ENCODE results near the gene CATSPERB.
"Not testable (repeated sequence)": the region's sequence is repeated elsewhere in the genome, so short reads cannot be mapped to it uniquely, and the experiment has no call there.

The CATSPERB gene

DNA sequence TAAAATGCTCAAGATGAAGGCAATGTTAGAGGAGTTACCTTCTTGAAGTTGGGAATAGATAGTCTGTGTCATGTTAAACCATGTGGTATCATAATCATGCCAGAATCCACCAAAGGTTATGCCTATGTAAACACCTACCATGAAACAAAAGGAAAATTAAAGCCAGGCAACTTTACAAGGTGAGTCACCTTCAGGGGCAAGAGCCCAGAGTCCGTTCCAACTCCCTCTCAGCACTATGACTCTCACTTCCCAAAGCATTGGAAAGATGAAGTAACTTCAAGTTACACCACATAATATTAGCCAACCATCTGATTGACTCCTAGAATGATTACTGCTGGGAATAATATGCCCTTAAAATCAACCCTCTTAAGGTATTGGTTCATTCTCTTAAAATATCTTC, 38.5 kb downstream of the CATSPERB start:
- H3K36me3 ChIP-seq (ENCODE audit: control insufficient read depth, insufficient read depth, low read length): no peaks in the 10 kb centered on the region
- H3K4me1 ChIP-seq (ENCODE audit: control insufficient read depth, insufficient read depth, low read length): no peaks in the 10 kb centered on the region
- H3K9me3 ChIP-seq (ENCODE audit: control insufficient read depth, insufficient read depth, low read length): no peaks in the 10 kb centered on the region
- H3K9ac ChIP-seq (ENCODE audit: low read depth, low read length): no peak overlapping the region
- H3K4me3 ChIP-seq (ENCODE audit: low read depth, low read length): no peak overlapping the region
- no peaks in the 10 kb centered on the region for H3K27me3 ChIP-seq (ENCODE audit: control insufficient read depth, insufficient read depth, low read length)

DNA sequence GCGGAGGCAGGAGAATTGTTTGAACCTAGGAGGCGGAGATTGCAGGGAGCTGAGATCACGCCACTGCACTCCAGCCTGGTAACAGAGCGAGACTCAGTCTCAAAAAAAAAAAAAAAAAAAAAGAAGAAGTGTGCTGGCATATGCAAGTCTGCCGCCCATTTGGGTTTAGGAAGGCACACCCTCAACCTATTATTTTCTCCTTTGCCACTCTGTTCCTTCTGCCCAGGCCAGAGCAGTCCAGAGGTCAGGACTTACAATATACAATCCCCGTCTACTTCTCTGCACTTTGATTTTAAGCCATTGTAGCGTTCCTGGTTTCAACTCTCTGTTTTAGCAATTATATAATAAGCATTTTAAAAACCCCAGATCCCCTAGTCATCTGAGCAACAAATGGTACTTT, 39.8 kb downstream of the CATSPERB start:
- H3K4me1 ChIP-seq (ENCODE audit: control insufficient read depth, insufficient read depth, low read length): no peaks in the 10 kb centered on the region
- H3K9ac ChIP-seq (ENCODE audit: low read depth, low read length): no peak overlapping the region
- H3K4me3 ChIP-seq (ENCODE audit: low read depth, low read length): no peak overlapping the region
- H3K27me3 ChIP-seq (ENCODE audit: control insufficient read depth, insufficient read depth, low read length): no peaks in the 10 kb centered on the region
- H3K9me3 ChIP-seq (ENCODE audit: control insufficient read depth, insufficient read depth, low read length): no peaks in the 10 kb centered on the region
- H3K36me3 ChIP-seq (ENCODE audit: control insufficient read depth, insufficient read depth, low read length): no peaks in the 10 kb centered on the region

DNA sequence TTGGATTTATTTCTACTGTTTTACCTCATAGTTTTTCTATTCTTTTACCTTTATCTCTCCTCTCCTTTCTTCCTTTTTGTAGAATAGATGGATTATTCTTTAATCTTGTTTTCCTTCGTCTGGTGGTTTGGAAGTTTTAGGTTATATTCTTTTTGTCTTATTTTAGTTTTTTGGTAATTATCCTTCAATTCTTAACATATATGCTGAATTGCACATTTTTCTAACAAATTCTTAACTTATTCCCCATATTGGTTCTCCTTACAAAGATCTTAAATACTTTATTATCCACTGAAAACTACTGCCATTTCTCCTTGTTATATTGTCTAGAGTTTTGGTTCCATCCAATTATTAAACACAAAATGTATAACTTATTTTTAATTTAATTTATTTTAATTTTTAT, 42.3 kb downstream of the CATSPERB start:
- no peak overlapping the region for H3K4me3 ChIP-seq (ENCODE audit: low read depth, low read length)
- H3K27me3 ChIP-seq (ENCODE audit: control insufficient read depth, insufficient read depth, low read length): no peaks in the 10 kb centered on the region
- H3K4me1 ChIP-seq (ENCODE audit: control insufficient read depth, insufficient read depth, low read length): no peaks in the 10 kb centered on the region
- no peaks in the 10 kb centered on the region for H3K36me3 ChIP-seq (ENCODE audit: control insufficient read depth, insufficient read depth, low read length)
- no peak overlapping the region for H3K9ac ChIP-seq (ENCODE audit: low read depth, low read length)
- H3K9me3 ChIP-seq (ENCODE audit: control insufficient read depth, insufficient read depth, low read length): no peaks in the 10 kb centered on the region

DNA sequence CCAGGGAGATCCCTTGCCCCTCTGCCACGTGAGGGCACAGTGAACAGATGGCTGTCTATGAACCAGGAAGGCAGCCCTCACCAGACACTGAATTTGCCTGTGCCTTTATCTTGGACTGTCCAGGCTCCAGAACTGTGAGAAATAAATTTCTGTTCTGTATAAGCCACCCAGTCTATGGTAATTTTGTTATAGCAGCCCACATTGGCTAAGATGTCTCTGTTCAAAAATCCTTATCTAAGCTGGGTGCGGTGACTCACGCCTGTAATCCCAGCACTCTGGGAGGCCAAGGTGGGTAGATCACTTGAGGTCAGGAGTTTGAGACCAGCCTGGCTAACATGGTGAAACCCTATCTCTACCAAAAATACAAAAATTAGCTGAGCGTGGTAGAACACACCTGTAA, 44.5 kb downstream of the CATSPERB start:
- H3K9ac ChIP-seq (ENCODE audit: low read depth, low read length); H3K4me3 ChIP-seq (ENCODE audit: low read depth, low read length); H3K36me3 ChIP-seq (ENCODE audit: control insufficient read depth, insufficient read depth, low read length); H3K4me1 ChIP-seq (ENCODE audit: control insufficient read depth, insufficient read depth, low read length); H3K9me3 ChIP-seq (ENCODE audit: control insufficient read depth, insufficient read depth, low read length); H3K27me3 ChIP-seq (ENCODE audit: control insufficient read depth, insufficient read depth, low read length): not testable (repeated sequence)

DNA sequence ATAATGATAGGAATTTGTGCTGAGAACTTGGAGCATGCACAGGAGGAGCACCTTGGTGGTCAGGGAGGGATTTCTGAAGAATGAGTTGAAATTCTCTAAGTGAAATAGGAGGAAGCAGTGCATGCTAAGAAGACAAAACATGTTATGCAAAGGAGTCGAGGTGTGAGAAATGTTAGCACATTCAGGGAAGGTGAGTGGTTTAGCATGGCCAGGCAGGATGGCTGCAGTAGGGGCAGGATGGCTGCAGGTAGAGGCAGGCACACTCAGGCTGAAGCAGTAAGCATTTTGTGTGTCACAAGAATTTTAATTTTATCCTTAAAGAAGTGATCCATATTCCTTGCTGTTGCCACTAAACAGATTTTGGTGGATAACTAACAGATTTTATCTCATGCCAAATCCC, 46.3 kb downstream of the CATSPERB start:
- Histone ChIP-seq H3K4me1 (ENCODE audit: control insufficient read depth, insufficient read depth, low read length) (no peaks in the 10 kb centered on the region), H3K27me3 (ENCODE audit: control insufficient read depth, insufficient read depth, low read length) (no peaks in the 10 kb centered on the region), H3K4me3 (ENCODE audit: low read depth, low read length) (no peak overlapping the region), H3K9ac (ENCODE audit: low read depth, low read length) (no peak overlapping the region), H3K9me3 (ENCODE audit: control insufficient read depth, insufficient read depth, low read length) (no peaks in the 10 kb centered on the region), H3K36me3 (ENCODE audit: control insufficient read depth, insufficient read depth, low read length) (no peaks in the 10 kb centered on the region)

DNA sequence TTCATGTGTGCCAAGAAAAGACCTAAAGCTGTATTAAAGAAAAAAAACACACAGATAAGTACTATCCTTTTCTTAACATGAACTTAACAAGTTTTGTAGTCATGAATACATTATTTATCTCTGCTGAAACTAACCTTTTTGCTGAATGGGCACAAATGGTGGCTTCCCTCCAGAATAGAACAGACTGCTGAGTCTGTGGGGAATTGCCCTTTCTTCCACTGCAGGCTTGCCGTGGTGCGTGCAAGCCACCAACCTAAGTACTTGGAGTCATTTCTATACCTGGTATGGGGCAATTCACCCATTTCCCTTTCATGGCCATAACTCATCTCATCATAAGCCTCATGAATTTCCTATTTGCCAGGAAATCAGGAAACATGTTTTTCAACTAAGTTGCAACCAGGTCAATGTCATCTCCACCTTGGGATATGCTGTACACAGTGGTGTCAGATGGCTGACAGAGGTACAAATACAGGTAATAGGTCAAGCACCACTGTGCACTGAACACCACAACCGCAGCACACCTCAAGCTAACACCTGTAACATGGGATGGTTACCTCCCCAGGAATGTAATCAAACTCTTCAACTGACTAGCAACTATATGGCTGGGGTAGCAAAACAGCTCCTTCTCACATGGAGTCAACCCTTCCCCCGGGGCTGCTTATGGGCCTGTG, 49.9 kb downstream of the CATSPERB start:
- no peaks in the 10 kb centered on the region for H3K36me3 ChIP-seq (ENCODE audit: control insufficient read depth, insufficient read depth, low read length)
- H3K27me3 ChIP-seq (ENCODE audit: control insufficient read depth, insufficient read depth, low read length): no peaks in the 10 kb centered on the region
- H3K9me3 ChIP-seq (ENCODE audit: control insufficient read depth, insufficient read depth, low read length): peaks cover 7% of the 10 kb centered on the region
- no peak overlapping the region for H3K4me3 ChIP-seq (ENCODE audit: low read depth, low read length)
- no peak overlapping the region for H3K9ac ChIP-seq (ENCODE audit: low read depth, low read length)
- H3K4me1 ChIP-seq (ENCODE audit: control insufficient read depth, insufficient read depth, low read length): no peaks in the 10 kb centered on the region

DNA sequence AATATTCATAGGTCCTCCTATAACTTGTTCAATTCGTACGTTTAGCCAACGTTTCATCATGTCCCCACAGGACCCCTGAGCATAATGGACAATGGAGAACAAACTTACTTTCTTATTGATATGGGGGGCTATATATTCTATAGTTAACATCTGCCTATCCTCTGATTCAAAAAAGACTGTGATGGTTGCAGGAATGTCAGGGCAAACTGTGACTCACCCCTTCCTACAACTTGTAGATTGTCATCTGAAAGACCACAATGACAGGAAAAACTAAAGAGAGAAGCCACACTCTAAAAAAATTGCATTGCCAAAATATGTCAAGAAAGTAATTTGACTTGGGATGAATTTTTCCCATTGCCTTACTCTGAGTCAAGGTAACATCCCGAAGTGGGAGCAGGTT, 50.8 kb downstream of the CATSPERB start:
- Histone ChIP-seq H3K9ac (ENCODE audit: low read depth, low read length) (no peak overlapping the region), H3K4me1 (ENCODE audit: control insufficient read depth, insufficient read depth, low read length) (no peaks in the 10 kb centered on the region), H3K4me3 (ENCODE audit: low read depth, low read length) (no peak overlapping the region), H3K9me3 (ENCODE audit: control insufficient read depth, insufficient read depth, low read length) (peaks cover 7% of the 10 kb centered on the region), H3K36me3 (ENCODE audit: control insufficient read depth, insufficient read depth, low read length) (no peaks in the 10 kb centered on the region), H3K27me3 (ENCODE audit: control insufficient read depth, insufficient read depth, low read length) (no peaks in the 10 kb centered on the region)

DNA sequence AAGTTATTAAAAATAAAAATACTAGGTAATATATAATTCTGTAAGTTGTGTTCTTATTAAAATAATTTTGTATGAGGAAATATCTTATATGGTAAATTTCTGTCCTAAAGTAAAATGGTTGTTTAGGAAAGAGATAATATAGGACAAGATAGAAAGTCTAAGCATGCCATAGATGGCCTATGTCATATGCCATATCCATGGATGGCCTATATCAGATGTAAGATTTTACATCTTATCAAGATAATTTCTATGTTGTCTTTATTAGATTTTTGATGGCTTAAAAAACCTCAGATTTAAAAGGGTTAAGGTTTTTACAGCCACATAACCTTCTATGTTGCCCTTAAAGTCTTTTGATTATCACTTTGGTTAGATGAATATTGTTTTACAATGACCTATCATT, 52.6 kb downstream of the CATSPERB start:
- Histone ChIP-seq H3K4me3 (ENCODE audit: low read depth, low read length) (no peak overlapping the region), H3K9ac (ENCODE audit: low read depth, low read length) (no peak overlapping the region), H3K9me3 (ENCODE audit: control insufficient read depth, insufficient read depth, low read length) (peaks cover 7% of the 10 kb centered on the region), H3K36me3 (ENCODE audit: control insufficient read depth, insufficient read depth, low read length) (no peaks in the 10 kb centered on the region), H3K27me3 (ENCODE audit: control insufficient read depth, insufficient read depth, low read length) (no peaks in the 10 kb centered on the region), H3K4me1 (ENCODE audit: control insufficient read depth, insufficient read depth, low read length) (no peaks in the 10 kb centered on the region)

DNA sequence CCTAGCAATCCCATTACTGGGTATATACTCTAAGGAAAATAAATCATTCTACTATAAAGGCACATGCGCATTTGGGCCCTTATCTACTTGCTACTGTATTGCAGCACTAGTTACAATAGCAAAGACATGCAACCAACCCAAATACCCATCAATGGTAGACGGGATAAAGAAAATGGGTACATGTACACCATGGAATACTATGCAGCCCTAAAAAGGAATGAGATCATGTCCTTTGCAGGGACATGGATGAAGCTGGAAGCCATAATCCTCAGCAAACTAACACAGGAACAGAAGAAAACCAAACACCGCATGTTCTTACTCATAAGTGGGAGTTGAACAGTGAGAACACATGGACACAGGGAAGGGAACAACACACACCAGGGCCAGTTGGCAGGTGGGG, 54.2 kb downstream of the CATSPERB start:
- not testable (repeated sequence) for H3K9me3 ChIP-seq (ENCODE audit: control insufficient read depth, insufficient read depth, low read length); H3K36me3 ChIP-seq (ENCODE audit: control insufficient read depth, insufficient read depth, low read length); H3K9ac ChIP-seq (ENCODE audit: low read depth, low read length)

DNA sequence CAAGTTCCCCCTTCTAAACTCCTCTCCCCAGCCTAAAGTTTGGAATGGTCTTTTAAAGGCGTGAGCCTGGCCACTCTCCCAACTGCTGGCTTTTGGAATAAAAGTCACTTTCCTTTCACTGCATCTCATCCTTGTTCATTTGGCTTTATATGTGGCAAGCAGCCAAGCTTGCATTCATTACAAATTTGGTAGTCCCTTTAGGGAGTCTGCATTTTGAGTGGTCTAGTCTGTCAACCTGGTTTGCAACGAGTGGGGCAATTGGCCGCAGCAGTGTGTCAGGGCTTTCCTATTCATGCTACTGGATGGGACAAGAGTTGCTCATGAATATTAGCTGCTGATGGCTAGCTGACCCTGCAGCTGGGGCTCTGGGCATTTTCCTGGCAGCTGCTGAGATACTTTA, 57.0 kb downstream of the CATSPERB start:
- Histone ChIP-seq H3K27me3 (ENCODE audit: control insufficient read depth, insufficient read depth, low read length) (no peaks in the 10 kb centered on the region), H3K4me1 (ENCODE audit: control insufficient read depth, insufficient read depth, low read length) (no peaks in the 10 kb centered on the region), H3K9ac (ENCODE audit: low read depth, low read length) (no peak overlapping the region), H3K4me3 (ENCODE audit: low read depth, low read length) (no peak overlapping the region), H3K9me3 (ENCODE audit: control insufficient read depth, insufficient read depth, low read length) (peaks cover 7% of the 10 kb centered on the region), H3K36me3 (ENCODE audit: control insufficient read depth, insufficient read depth, low read length) (no peaks in the 10 kb centered on the region)

More for the DNA sequence above, 54.2 kb downstream of the CATSPERB start:
- not testable (repeated sequence) for H3K4me3 ChIP-seq (ENCODE audit: low read depth, low read length); H3K4me1 ChIP-seq (ENCODE audit: control insufficient read depth, insufficient read depth, low read length); H3K27me3 ChIP-seq (ENCODE audit: control insufficient read depth, insufficient read depth, low read length)

DNA sequence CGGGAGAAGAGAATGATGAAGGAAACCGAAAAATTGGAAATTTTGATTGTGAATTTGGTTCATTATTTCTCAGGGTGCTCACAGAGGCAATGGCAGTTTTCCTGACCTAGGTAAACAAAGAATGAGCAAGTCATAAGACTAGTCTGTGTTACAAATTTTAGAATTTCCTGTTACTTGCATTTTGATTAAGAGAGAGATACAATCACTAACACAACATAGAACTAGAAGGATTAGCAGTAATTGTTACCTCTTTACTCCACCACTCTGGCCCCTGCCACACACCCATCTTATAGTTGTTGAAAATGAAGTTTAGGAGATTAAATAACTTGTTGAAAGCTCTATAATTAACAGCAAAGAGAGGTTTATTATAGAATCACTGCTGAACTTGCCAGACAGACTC, 62.0 kb downstream of the CATSPERB start:
- Histone ChIP-seq H3K27me3 (ENCODE audit: control insufficient read depth, insufficient read depth, low read length) (no peaks in the 10 kb centered on the region), H3K4me3 (ENCODE audit: low read depth, low read length) (no peak overlapping the region), H3K4me1 (ENCODE audit: control insufficient read depth, insufficient read depth, low read length) (no peaks in the 10 kb centered on the region), H3K9me3 (ENCODE audit: control insufficient read depth, insufficient read depth, low read length) (no peaks in the 10 kb centered on the region), H3K36me3 (ENCODE audit: control insufficient read depth, insufficient read depth, low read length) (no peaks in the 10 kb centered on the region), H3K9ac (ENCODE audit: low read depth, low read length) (no peak overlapping the region)

DNA sequence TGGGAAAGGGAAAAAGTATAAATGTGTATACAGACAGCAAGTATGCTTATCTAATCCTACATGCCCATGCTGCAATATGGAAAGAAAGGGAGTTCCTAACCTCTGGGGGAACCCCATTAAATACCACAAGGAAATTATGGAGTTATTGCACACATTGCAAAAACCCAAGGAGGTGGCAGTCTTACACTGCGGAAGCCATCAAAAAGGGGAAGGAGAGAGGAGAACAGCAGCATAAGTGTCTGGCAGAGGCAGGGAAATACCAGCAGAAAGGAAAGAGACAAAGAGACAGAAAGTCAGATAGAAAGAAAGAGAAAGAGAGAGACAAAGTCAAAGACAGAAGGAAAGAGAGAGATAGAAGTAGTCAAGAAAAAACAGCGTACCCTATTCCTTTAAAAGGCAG, 64.8 kb downstream of the CATSPERB start:
- not testable (repeated sequence) for H3K9ac ChIP-seq (ENCODE audit: low read depth, low read length); H3K4me1 ChIP-seq (ENCODE audit: control insufficient read depth, insufficient read depth, low read length); H3K9me3 ChIP-seq (ENCODE audit: control insufficient read depth, insufficient read depth, low read length); H3K27me3 ChIP-seq (ENCODE audit: control insufficient read depth, insufficient read depth, low read length); H3K36me3 ChIP-seq (ENCODE audit: control insufficient read depth, insufficient read depth, low read length); H3K4me3 ChIP-seq (ENCODE audit: low read depth, low read length)

Measured in iPS-15b (cell line).